ENCODE results near the gene SLC24A1.

Gene SLC24A1

GRCh38 chr15:65577129-65577996, 44.4 kb upstream of the SLC24A1 start:
- no peak for TF ChIP-seq EZH2 (IDR thresholded peaks at IDR 0.05; ENCODE audit: borderline replicate concordance, low read depth, low read length, severe bottlenecking)
- H3K4me1 ChIP-seq (ENCODE audit: insufficient read depth, low read length): no peaks in the 10 kb centered on the region
- no peak for DNase-seq

DNA sequence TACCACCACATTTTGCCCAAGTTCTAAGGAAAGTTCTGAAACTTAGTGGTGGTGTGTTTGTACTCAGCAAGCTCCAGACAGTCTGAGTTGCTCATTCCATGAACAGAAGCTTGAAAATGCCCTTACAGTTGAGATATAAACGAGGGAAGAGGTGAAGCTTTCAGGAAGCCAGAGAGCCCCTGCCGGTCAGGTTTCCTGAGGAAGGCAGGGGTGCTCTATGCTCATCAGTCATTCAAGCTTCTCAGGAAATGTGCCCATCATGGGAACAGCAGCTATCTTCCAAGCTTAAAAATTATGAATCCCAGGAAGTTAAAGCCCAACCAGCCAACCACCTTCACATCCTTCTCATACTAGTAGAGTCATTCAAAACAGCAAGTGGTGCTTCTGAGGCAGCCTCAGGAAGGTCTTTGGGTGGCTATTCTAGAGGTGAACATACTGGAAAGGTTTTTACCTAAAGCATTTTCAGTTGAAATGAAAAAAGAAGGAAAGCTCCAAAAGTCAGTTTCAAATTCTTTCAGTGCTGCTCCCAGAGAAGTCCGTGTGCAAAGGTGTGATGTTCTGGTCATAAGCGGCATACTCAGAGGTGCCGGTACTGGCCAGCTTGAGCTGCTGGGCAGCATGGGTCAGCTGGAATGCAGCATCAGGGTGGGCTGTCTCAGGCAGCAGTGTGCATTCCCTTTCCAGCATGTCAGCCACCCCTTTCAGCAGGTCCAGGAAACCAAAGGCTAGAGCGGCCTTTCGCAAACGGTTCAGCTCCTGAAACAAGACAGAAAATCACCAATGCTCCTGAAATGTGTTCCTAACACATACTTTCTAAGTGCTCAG, 42.6 kb upstream of the SLC24A1 start:
- no peak for DNase-seq
- no peak for TF ChIP-seq EZH2 (IDR thresholded peaks at IDR 0.05; ENCODE audit: borderline replicate concordance, low read depth, low read length, severe bottlenecking)
- TF ChIP-seq, protein P1, sequence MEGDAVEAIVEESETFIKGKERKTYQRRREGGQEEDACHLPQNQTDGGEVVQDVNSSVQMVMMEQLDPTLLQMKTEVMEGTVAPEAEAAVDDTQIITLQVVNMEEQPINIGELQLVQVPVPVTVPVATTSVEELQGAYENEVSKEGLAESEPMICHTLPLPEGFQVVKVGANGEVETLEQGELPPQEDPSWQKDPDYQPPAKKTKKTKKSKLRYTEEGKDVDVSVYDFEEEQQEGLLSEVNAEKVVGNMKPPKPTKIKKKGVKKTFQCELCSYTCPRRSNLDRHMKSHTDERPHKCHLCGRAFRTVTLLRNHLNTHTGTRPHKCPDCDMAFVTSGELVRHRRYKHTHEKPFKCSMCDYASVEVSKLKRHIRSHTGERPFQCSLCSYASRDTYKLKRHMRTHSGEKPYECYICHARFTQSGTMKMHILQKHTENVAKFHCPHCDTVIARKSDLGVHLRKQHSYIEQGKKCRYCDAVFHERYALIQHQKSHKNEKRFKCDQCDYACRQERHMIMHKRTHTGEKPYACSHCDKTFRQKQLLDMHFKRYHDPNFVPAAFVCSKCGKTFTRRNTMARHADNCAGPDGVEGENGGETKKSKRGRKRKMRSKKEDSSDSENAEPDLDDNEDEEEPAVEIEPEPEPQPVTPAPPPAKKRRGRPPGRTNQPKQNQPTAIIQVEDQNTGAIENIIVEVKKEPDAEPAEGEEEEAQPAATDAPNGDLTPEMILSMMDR (IDR thresholded peaks at IDR 0.05; ENCODE audit: borderline replicate concordance, extremely low read depth, low read length, poor library complexity, severe bottlenecking): no peak

More at GRCh38 chr15:65577129-65577996, 44.4 kb upstream of the SLC24A1 start:
- no peak for ATAC-seq (ENCODE audit: insufficient read depth, low read depth)
- no peak overlapping the region for H3K9ac ChIP-seq (ENCODE audit: low read depth, low read length)
- no peak overlapping the region for H2AFZ ChIP-seq (ENCODE audit: low read depth, low read length)
- H3K4me3 ChIP-seq (ENCODE audit: low read depth in 1 of 2, low read length in 2 of 2): no peak overlapping the region
- no peak overlapping the region for H3K27ac ChIP-seq (ENCODE audit: low read length)
- no peaks in the 10 kb centered on the region for H4K20me1 ChIP-seq (ENCODE audit: insufficient read depth, low read length)
- no peaks in the 10 kb centered on the region for H3K79me2 ChIP-seq (ENCODE audit: insufficient read depth, low read length)
- no peaks in the 10 kb centered on the region for H3K9me3 ChIP-seq (ENCODE audit: insufficient read depth, low read length, severe bottlenecking)
- H3K36me3 ChIP-seq (ENCODE audit: insufficient read depth, low read length): peaks cover 71% of the 10 kb centered on the region
- no peaks in the 10 kb centered on the region for H3K27me3 ChIP-seq (ENCODE audit: insufficient read depth, low read length, poor library complexity)
- H3K4me2 ChIP-seq (ENCODE audit: insufficient read depth, low read length): no peak overlapping the region

GRCh38 chr15:65579762-65580161, 42.0 kb upstream of the SLC24A1 start:
- H3K27me3 ChIP-seq (ENCODE audit: insufficient read depth, low read length, poor library complexity): no peaks in the 10 kb centered on the region
- peaks cover 16% of the 10 kb centered on the region for H3K4me1 ChIP-seq (ENCODE audit: insufficient read depth, low read length)
- H3K36me3 ChIP-seq (ENCODE audit: insufficient read depth, low read length): peaks cover 80% of the 10 kb centered on the region
- no peak overlapping the region for H3K4me3 ChIP-seq (ENCODE audit: low read depth in 1 of 2, low read length in 2 of 2)
- H3K4me2 ChIP-seq (ENCODE audit: insufficient read depth, low read length): no peak overlapping the region
- no peaks in the 10 kb centered on the region for H3K79me2 ChIP-seq (ENCODE audit: insufficient read depth, low read length)
- H3K9ac ChIP-seq (ENCODE audit: low read depth, low read length): no peak overlapping the region
- no peak overlapping the region for H2AFZ ChIP-seq (ENCODE audit: low read depth, low read length)
- ATAC-seq (ENCODE audit: insufficient read depth, low read depth) (no peak), DNase-seq (no peak)
- no peaks in the 10 kb centered on the region for H4K20me1 ChIP-seq (ENCODE audit: insufficient read depth, low read length)
- no peak overlapping the region for H3K27ac ChIP-seq (ENCODE audit: low read length)
- H3K9me3 ChIP-seq (ENCODE audit: insufficient read depth, low read length, severe bottlenecking): no peaks in the 10 kb centered on the region
- TF ChIP-seq EZH2 (IDR thresholded peaks at IDR 0.05; ENCODE audit: borderline replicate concordance, low read depth, low read length, severe bottlenecking): no peak

More for the DNA sequence above, 42.6 kb upstream of the SLC24A1 start:
- no peaks in the 10 kb centered on the region for H3K9me3 ChIP-seq (ENCODE audit: insufficient read depth, low read length, severe bottlenecking)
- no peaks in the 10 kb centered on the region for H4K20me1 ChIP-seq (ENCODE audit: insufficient read depth, low read length)
- no peaks in the 10 kb centered on the region for H3K27me3 ChIP-seq (ENCODE audit: insufficient read depth, low read length, poor library complexity)
- no peak overlapping the region for H3K27ac ChIP-seq (ENCODE audit: low read length)
- no peak for ATAC-seq (ENCODE audit: insufficient read depth, low read depth)
- H3K9ac ChIP-seq (ENCODE audit: low read depth, low read length): no peak overlapping the region
- no peak overlapping the region for H3K4me3 ChIP-seq (ENCODE audit: low read depth in 1 of 2, low read length in 2 of 2)
- H3K79me2 ChIP-seq (ENCODE audit: insufficient read depth, low read length): no peaks in the 10 kb centered on the region
- no peak overlapping the region for H2AFZ ChIP-seq (ENCODE audit: low read depth, low read length)
- peaks cover 80% of the 10 kb centered on the region for H3K36me3 ChIP-seq (ENCODE audit: insufficient read depth, low read length)
- H3K4me2 ChIP-seq (ENCODE audit: insufficient read depth, low read length): no peak overlapping the region
- peaks cover 9% of the 10 kb centered on the region for H3K4me1 ChIP-seq (ENCODE audit: insufficient read depth, low read length)

DNA sequence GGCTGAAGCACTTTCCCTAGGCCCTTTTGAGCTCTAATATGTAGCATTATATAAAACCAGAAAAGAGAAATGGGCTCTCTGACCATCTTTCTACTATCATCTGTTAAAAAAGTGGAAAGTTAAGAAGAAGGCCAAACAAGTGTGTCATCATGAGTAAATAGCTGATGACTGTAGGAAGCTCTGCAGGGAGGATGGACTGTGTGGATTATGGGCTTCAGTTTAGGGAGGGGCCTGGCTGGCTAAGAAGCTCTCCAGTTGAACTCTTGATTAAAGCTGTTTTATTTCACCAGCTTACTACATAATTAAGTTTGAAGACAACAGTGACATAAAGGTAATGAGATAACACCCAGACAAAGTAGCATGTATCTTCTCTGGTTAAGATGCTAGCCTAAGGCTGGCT, 41.5 kb upstream of the SLC24A1 start:
- H3K36me3 ChIP-seq (ENCODE audit: insufficient read depth, low read length): peaks cover 79% of the 10 kb centered on the region
- no peak for ATAC-seq (ENCODE audit: insufficient read depth, low read depth)
- DNase-seq: no peak

More for the DNA sequence above, 41.5 kb upstream of the SLC24A1 start:
- no peak overlapping the region for H3K27ac ChIP-seq (ENCODE audit: low read length)
- H4K20me1 ChIP-seq (ENCODE audit: insufficient read depth, low read length): no peaks in the 10 kb centered on the region
- no peaks in the 10 kb centered on the region for H3K27me3 ChIP-seq (ENCODE audit: insufficient read depth, low read length, poor library complexity)
- no peaks in the 10 kb centered on the region for H3K9me3 ChIP-seq (ENCODE audit: insufficient read depth, low read length, severe bottlenecking)
- peaks cover 17% of the 10 kb centered on the region for H3K4me1 ChIP-seq (ENCODE audit: insufficient read depth, low read length)
- H3K79me2 ChIP-seq (ENCODE audit: insufficient read depth, low read length): no peaks in the 10 kb centered on the region
- no peak overlapping the region for H2AFZ ChIP-seq (ENCODE audit: low read depth, low read length)
- H3K4me2 ChIP-seq (ENCODE audit: insufficient read depth, low read length): no peak overlapping the region
- H3K4me3 ChIP-seq (ENCODE audit: low read depth in 1 of 2, low read length in 2 of 2): no peak overlapping the region
- TF ChIP-seq EZH2 (IDR thresholded peaks at IDR 0.05; ENCODE audit: borderline replicate concordance, low read depth, low read length, severe bottlenecking): no peak
- TF ChIP-seq, protein P1 (IDR thresholded peaks at IDR 0.05; ENCODE audit: borderline replicate concordance, extremely low read depth, low read length, poor library complexity, severe bottlenecking): no peak
- H3K9ac ChIP-seq (ENCODE audit: low read depth, low read length): no peak overlapping the region

All from DND-41 (cell line).